GM12872 (cell line): ENCODE measurements around the gene CWC15.

ENCODE experiments used
- TF ChIP-seq, protein P1 (sequence below): IDR thresholded peaks from 3 replicates; pipeline ENCODE4 v1.5.1; 2011; ENCODE audit warnings: low read depth, mild to moderate bottlenecking, low read length, moderate library complexity; ENCODE audit not compliant: insufficient read depth

CWC15 gene

DNA sequence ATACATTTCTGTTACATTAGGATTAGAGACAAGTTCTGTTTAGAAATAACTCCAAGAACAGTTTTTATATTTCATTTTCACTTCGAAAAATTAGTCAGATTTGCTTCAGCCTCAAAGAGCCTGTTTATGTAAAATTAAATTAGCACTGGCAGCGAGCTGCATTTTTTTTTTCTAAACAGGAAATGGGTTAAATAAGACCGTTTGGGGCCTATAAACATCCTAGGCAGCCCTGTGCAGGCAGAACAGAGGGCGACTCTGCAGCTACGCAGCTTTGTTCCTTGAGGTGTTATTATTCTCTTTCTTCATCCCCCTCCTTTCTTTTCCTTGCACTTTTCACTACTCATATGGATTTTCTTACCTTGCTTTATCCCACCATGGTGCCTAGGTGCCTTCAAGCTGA, 48.7 kb downstream of the CWC15 start:
- TF ChIP-seq, protein P1, sequence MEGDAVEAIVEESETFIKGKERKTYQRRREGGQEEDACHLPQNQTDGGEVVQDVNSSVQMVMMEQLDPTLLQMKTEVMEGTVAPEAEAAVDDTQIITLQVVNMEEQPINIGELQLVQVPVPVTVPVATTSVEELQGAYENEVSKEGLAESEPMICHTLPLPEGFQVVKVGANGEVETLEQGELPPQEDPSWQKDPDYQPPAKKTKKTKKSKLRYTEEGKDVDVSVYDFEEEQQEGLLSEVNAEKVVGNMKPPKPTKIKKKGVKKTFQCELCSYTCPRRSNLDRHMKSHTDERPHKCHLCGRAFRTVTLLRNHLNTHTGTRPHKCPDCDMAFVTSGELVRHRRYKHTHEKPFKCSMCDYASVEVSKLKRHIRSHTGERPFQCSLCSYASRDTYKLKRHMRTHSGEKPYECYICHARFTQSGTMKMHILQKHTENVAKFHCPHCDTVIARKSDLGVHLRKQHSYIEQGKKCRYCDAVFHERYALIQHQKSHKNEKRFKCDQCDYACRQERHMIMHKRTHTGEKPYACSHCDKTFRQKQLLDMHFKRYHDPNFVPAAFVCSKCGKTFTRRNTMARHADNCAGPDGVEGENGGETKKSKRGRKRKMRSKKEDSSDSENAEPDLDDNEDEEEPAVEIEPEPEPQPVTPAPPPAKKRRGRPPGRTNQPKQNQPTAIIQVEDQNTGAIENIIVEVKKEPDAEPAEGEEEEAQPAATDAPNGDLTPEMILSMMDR: no peak

DNA sequence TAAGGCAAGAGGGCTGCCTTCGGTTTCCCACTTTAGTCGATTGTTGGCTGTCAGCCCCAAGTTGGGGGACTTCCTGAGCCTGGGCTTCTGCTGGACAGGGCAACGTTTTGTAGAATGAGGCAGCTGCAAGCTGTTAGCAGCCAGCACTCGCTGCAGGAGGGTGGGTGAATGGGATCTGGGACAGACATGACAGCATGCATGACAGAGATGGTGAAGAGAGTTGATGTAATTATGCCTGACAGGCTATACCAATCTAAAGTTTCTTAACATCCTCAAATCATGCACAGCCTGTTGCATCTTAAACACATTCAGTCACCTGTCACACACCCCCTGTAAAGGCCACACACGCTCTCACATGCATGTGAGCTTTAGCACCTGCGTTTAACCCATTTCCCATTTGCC, 49.2 kb downstream of the CWC15 start:
- TF ChIP-seq, protein P1: no peak

DNA sequence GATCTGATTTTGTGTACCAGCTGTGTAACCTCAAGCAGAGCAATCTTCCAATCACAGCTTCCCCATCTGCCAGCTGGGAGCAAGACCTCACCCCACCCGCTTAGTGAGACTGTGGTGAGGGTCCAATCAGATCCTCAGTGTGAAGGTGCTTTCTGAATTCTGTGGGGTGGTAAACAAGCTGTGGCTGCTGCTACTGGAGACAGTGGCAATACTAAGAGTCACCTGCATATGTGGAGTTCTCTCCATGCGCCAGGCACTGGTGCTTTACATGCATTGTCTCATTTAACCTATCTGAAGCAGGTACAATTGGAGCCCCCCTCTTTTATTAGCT, 50.4 kb downstream of the CWC15 start:
- TF ChIP-seq, protein P1: no peak

DNA sequence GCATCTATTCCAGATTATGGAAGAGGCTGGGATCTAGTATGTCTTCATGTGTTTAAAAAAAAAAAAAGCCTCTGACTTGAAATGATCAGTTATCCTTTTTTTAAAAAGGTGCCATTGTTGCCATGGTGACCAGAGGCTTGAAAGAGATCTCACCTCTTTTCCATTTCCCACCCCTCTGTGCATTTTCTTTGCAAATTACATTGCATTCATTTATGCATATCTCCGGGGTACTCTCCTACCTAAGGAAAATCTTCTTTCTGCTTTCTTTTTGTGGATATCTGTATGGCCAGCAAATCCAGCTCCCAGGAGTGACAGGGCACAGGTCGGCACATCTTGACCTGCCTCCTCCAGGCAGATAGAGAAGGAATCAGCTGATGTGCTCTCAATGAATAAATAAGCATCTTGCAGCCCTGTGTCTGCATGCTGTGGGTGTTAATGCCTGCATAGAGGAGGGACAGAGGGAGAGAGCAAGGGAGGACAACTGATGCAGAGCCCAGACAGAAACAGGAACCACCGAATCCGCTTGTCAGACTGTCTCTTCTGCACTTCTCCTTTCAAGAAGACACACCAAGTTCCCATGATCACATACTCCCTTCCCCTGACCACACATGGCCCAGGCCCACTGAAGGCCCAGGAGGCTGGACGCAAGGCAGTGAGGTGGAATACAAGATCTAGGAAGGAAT, 50.9 kb downstream of the CWC15 start:
- TF ChIP-seq, protein P1: no peak

DNA sequence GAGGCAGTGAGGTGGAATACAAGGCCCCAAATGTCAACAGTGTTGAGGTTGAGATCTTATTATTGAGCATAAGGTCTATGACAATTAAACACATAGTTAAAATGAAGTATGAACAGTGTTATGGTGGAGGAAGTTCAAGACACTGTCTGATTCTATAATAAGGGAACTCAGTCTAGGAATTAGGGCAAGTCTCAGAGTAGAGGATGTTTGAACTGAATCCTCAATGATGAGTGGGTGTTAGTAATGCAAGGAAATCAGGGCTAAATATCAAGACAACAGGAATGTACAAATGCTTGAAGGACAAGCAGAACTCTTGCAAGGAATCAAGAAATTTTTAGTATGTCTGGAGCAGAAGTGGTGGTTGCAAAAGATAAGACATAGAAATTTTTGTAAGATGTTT, 53.0 kb downstream of the CWC15 start:
- TF ChIP-seq, protein P1: no peak

DNA sequence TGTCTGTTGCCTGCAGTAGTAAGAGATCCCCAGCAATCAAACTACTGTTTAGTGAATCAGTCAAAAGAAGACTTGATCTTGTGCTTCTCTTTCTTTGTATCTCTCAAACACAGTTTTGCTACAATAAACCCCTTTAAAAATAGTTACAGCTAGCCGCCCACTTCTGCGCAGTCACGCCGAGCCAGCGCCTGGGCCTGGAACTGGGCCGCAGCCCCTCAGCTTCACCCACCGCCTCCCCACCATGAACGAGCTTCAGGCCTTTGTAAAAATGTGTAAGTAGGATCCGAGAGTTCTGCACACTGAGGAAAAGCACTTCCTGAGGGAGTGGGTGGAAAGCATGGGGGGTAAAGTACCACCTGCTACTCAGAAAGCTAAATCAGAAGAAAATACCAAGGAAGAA, 60.5 kb downstream of the CWC15 start:
- TF ChIP-seq, protein P1: no peak
